Upper lobe of right lung (tissue), 1 donor: ENCODE data around the gene PROSER3. TPM values are rescaled to one million over a fixed set of nuclear protein-coding genes. Genes with fewer than 3 reads are reported as not detected.
A peak's percentile ranks its signal among the peaks of the same experiment; 100 is the strongest.

ENCODE experiments used
- ATAC-seq: fragments of 200-7000 bp; cut with Tn5 transposase; one replicate; pipeline ENCODE4 v1.9.1; 2020; ENCODE audit warnings: mild to moderate bottlenecking, moderate library complexity
- DNase-seq: peaks from one replicate; pipeline ENCODE4 v3.0.0-alpha.2; 2020
- H3K27ac ChIP-seq: fragments of 200-600 bp; one replicate; pipeline ENCODE4 v1.8.0; 2022
- H3K27me3 ChIP-seq: fragments of 200-600 bp; one replicate; pipeline ENCODE4 v1.8.0; 2022; ENCODE audit warnings: mild to moderate bottlenecking
- H3K36me3 ChIP-seq: fragments of 200-600 bp; one replicate; pipeline ENCODE4 v1.8.0; 2022
- H3K4me1 ChIP-seq: fragments of 200-600 bp; one replicate; pipeline ENCODE4 v1.8.0; 2022
- H3K4me3 ChIP-seq: fragments of 200-600 bp; one replicate; pipeline ENCODE4 v1.8.0; 2022; ENCODE audit warnings: mild to moderate bottlenecking
- H3K9me3 ChIP-seq: fragments of 200-600 bp; one replicate; pipeline ENCODE4 v1.8.0; 2022
- intact Hi-C: fragments of 100-400 bp; cut with DNase I; formaldehyde crosslinking; loops from one replicate; pipeline ENCODE4 v1.11.0; 2022
- long read RNA-seq: library from polyadenylated mRNA; unstranded; transcript quantifications from one replicate; pipeline ENCODE4 v2.0.0, GENCODE V29; 2021
- total RNA-seq: library from RNA; stranded (reverse); fragmentation: NEBNext Ultra II Directional; extraction: Animal tissue kit (Norgen Biotek cat#: 25700); gene quantifications from one replicate; pipeline ENCODE4 v1.2.1, GENCODE V29; 2021
- TF ChIP-seq, protein P1 (sequence below): fragments of 200-600 bp; IDR thresholded peaks from one replicate; pipeline ENCODE4 v1.8.0; 2022; ENCODE audit warnings: antibody characterized with exemption
- donor health status: DM: no; HTN: yes; CAD: no; lungs with severe emphysema.

PROSER3 gene
- total RNA-seq: 18.2 TPM
- long read RNA-seq, partial matches to known transcripts: 0 of 2 reads
- long read RNA-seq, other reads (novel, unspliced or antisense): 0 of 2 reads

- Histone ChIP-seq H3K4me3 (peak within 1 kb of the TSS; percentile 98), H3K27ac (peak within 1 kb of the TSS; percentile 98), H3K4me1 (peaks cover 18% of the 10 kb centered on the region), H3K9me3 (no peaks in the 10 kb centered on the region), H3K36me3 (peaks cover 28% of the 10 kb centered on the region), H3K27me3 (no peaks in the 10 kb centered on the region)
- DNase-seq (peak; percentile 99), ATAC-seq (peak; percentile 97)
- intact Hi-C loops: no loop called here
- TF ChIP-seq, protein P1, sequence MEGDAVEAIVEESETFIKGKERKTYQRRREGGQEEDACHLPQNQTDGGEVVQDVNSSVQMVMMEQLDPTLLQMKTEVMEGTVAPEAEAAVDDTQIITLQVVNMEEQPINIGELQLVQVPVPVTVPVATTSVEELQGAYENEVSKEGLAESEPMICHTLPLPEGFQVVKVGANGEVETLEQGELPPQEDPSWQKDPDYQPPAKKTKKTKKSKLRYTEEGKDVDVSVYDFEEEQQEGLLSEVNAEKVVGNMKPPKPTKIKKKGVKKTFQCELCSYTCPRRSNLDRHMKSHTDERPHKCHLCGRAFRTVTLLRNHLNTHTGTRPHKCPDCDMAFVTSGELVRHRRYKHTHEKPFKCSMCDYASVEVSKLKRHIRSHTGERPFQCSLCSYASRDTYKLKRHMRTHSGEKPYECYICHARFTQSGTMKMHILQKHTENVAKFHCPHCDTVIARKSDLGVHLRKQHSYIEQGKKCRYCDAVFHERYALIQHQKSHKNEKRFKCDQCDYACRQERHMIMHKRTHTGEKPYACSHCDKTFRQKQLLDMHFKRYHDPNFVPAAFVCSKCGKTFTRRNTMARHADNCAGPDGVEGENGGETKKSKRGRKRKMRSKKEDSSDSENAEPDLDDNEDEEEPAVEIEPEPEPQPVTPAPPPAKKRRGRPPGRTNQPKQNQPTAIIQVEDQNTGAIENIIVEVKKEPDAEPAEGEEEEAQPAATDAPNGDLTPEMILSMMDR: no peak
Observed at GRCh38 chr19:35757749-35758608, at the start of gene PROSER3. Gene PROSER3, plus strand, starts transcription at chr19:35758176. Its CDS starts 40 bp downstream, at chr19:35758216.

DNA sequence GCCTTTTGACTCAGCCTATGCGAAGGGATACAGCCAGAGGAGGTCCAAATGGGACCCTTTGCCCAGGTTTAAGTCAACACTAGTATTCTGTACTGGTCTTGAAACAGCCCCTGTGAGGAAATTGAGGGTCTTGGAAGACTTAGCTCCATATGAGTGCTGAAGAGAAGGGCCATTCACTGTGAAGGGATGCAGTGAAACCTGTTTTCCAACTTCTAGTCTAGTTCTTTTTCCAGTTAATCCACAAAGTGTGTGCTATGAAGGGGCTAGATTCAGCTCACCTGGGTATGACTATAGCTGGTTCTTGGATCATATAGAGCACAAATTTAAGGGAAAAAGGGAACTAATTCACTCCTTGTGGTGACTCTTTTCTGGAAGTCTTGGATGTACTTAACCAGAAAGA, 49.6 kb upstream of the PROSER3 start:
- H3K27me3 ChIP-seq: no peaks in the 10 kb centered on the region
- no peaks in the 10 kb centered on the region for H3K9me3 ChIP-seq
- H3K36me3 ChIP-seq: no peaks in the 10 kb centered on the region
- ATAC-seq: no peak
- DNase-seq: no peak
- H3K4me3 ChIP-seq: no peak overlapping the region
- H3K4me1 ChIP-seq: no peaks in the 10 kb centered on the region
- H3K27ac ChIP-seq: no peak overlapping the region
- TF ChIP-seq, protein P1: no peak
- intact Hi-C loops: no loop called here

- TF ChIP-seq, protein P1: no peak
- Histone ChIP-seq H3K4me1 (peaks cover 9% of the 10 kb centered on the region), H3K9me3 (no peaks in the 10 kb centered on the region), H3K27me3 (no peaks in the 10 kb centered on the region), H3K4me3 (no peak overlapping the region), H3K36me3 (no peaks in the 10 kb centered on the region), H3K27ac (no peak overlapping the region)
- intact Hi-C loops: no loop called here
- no peak for ATAC-seq
- no peak for DNase-seq
Observed at GRCh38 chr19:35710784-35711723, 46.9 kb upstream of the PROSER3 start.

DNA sequence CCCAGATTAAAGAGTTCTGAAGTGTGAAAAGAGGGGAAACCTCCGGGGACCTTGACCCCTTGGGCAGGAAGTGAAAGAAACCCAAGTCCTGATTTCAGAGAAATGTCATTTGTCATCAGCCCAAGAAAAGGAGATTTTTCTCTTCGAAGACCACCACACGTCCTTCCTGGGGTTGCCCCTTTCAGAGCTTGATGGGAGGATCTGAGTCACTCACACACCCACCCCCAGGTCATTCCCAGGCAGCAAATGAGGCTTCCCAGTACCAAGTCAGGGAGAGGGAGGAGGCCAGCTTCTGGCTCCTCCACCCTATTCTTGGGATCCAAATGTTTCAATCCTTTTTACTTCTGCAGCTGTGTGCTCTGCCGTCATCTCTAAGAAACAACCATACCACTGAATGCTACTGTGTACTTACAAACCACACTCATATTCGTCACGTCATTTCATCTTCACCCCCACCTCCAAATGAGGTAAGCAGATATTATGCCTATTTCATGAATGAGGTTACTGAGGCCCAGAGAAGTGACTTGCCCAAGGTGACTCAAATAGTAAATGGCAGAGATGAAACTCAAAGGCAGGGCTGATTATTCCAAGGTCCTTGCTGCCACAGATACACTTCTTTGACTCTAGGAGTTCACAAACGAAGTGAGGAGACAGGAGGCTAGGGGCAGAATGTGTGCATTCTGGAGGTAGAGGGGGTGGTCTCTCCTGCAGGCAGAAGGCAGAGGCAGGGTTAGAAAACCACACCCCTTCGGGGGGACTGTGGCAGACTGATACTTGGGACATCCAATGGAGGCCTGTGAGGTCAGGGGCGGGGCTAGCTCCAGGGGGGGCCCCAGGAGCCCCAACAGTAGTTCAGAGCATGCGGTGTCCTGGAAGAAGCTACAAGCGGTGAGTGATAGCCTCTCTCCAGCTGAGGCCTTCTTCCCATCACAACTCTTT, 45.1 kb upstream of the PROSER3 start:
- TF ChIP-seq, protein P1: no peak
- intact Hi-C loops: no loop called here
- no peak overlapping the region for H3K27ac ChIP-seq
- H3K4me3 ChIP-seq: no peak overlapping the region
- DNase-seq: no peak
- no peaks in the 10 kb centered on the region for H3K36me3 ChIP-seq
- H3K4me1 ChIP-seq: peaks cover 13% of the 10 kb centered on the region
- H3K27me3 ChIP-seq: no peaks in the 10 kb centered on the region
- ATAC-seq: no peak
- H3K9me3 ChIP-seq: no peaks in the 10 kb centered on the region

GRCh38 chr19:35713506-35713850, 44.5 kb upstream of the PROSER3 start:
- H3K4me1 ChIP-seq: peaks cover 13% of the 10 kb centered on the region
- H3K36me3 ChIP-seq: no peaks in the 10 kb centered on the region
- no peak overlapping the region for H3K27ac ChIP-seq
- ATAC-seq (no peak), DNase-seq (no peak)
- TF ChIP-seq, protein P1: no peak
- H3K27me3 ChIP-seq: no peaks in the 10 kb centered on the region
- no peaks in the 10 kb centered on the region for H3K9me3 ChIP-seq
- H3K4me3 ChIP-seq: no peak overlapping the region
- intact Hi-C loops: no loop called here
